H1 (cell line): ENCODE data around the gene PHOSPHO1. TPM values are rescaled to one million over a fixed set of nuclear protein-coding genes. Genes with fewer than 3 reads are reported as not detected.

Source experiments
- ATF3 ChIP-seq: IDR thresholded peaks from 2 replicates; pipeline ENCODE4 v1.6.1; 2011; ENCODE audit warnings: low read depth, mild to moderate bottlenecking, low read length; ENCODE audit not compliant: insufficient read depth
- BRCA1 ChIP-seq: IDR thresholded peaks from 2 replicates; pipeline ENCODE4 v1.6.1; 2012; ENCODE audit warnings: low read depth, low read length, improper control_type of control experiment
- CBX8 ChIP-seq: fragments of 300-800, 300-1000 bp; sonication (generic); IDR thresholded peaks from 2 replicates; pipeline ENCODE4 v1.7.1; 2016; ENCODE audit warnings: low read depth, low read length, borderline replicate concordance
- CREB1 ChIP-seq: IDR thresholded peaks from 2 replicates; pipeline ENCODE4 v1.6.1; 2012; ENCODE audit warnings: inconsistent platforms
- FOSL1 ChIP-seq: IDR thresholded peaks from 2 replicates; pipeline ENCODE4 v1.6.1; 2011; ENCODE audit warnings: mild to moderate bottlenecking, low read depth, low read length, moderate library complexity; ENCODE audit not compliant: insufficient read depth
- KDM4A ChIP-seq: IDR thresholded peaks from one replicate; pipeline ENCODE4 v1.7.1; 2012; ENCODE audit warnings: low read depth, mild to moderate bottlenecking, moderate library complexity, low read length, inconsistent platforms; ENCODE audit not compliant: severe bottlenecking
- PHF8 ChIP-seq: fragments of 200-600 bp; sonication (generic); conservative IDR thresholded peaks from 2 replicates; pipeline ENCODE4 v1.7.1; 2012; ENCODE audit warnings: low read depth, mild to moderate bottlenecking, inconsistent platforms, low read length, moderate library complexity
- SIX5 ChIP-seq: IDR thresholded peaks from 2 replicates; pipeline ENCODE4 v1.6.1; 2011; ENCODE audit warnings: mild to moderate bottlenecking, low read depth, low read length
- SUZ12 ChIP-seq: fragments of 200-600 bp; sonication (generic); IDR thresholded peaks from 2 replicates; pipeline ENCODE4 v1.6.1; 2012; ENCODE audit warnings: mild to moderate bottlenecking, inconsistent platforms, low read length, moderate library complexity, mixed read lengths
- TCF12 ChIP-seq: IDR thresholded peaks from 2 replicates; pipeline ENCODE4 v1.6.1; 2011; ENCODE audit warnings: low read depth, mild to moderate bottlenecking, low read length
- polyA plus RNA-seq, 7 experiments: library from polyadenylated mRNA; depleted of rRNA in 3 of 7; stranded (reverse) in 5 of 7; unstranded in 2 of 7; fragments of >200 nt in 5 of 7; fragments of 200-250 nt in 2 of 7; gene quantifications; 1 replicate in 5 of 7; 2 replicates in 1 of 7; 4 replicates in 1 of 7; pipeline versions ENCODE4 v1.2.1 to v1.2.3, GENCODE V29; 2011 to 2013; ENCODE audit warnings: missing spikeins in 2 of 7, mixed read lengths in 2 of 7
- total RNA-seq: library from RNA; stranded (reverse); fragmentation: NEBNext Ultra II Directional; extraction: Animal tissue kit (Norgen Biotek cat#: 25700); gene quantifications from 2 replicates; pipeline ENCODE4 v1.2.1, GENCODE V29; 2021

The PHOSPHO1 gene
- total and polyA plus RNA-seq, 2 of the 8 experiments (the other 6 are each of a cell fraction or from before 2014, with no cell fraction given), result 0.34 to 0.45 TPM

GRCh38 chr17:49230636-49231562 lies at the start of gene PHOSPHO1 (continued):
- 0 out of 2 replicates have a peak, but pooled peaks have one; percentile 31 for TF ChIP-seq PHF8
- TF ChIP-seq FOSL1, result no peak
- TF ChIP-seq SIX5, result no peak
- no peak for TF ChIP-seq CBX8
- peak; percentile 85 for TF ChIP-seq CREB1
- TF ChIP-seq SUZ12, result no peak
- no peak for TF ChIP-seq BRCA1
- TF ChIP-seq KDM4A, result peak; percentile 81
- no peak for TF ChIP-seq ATF3
- TF ChIP-seq TCF12, result no peak
